ENCODE measurements around the gene REXO1. TPM values are rescaled to one million over a fixed set of nuclear protein-coding genes. Genes with fewer than 3 reads are reported as not detected.

REXO1 gene
- total RNA-seq, 4 donors from 2014 or later, result 11.4 to 29.9 (median 16.1) TPM

DNA sequence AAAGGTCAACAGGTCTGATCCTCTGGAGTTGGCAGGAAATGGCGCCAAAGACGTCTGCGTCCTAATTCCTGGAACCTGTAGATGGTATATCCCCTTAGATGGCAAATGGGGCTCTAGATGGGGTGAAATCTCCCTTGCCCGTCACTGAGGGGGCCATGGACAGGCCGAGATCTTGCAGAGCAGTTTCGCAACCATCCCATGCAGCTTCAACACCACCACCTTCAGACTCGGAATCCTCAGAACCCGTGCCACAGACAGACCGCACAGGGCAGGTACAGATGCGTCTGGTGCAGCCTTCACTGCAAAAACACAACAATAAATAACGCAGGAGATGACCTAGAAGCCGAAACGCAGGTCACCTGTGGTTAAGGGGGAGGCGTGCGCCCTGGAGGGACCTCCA is 17.7 kb downstream of the REXO1 start:
- peaks cover 0 to 37% (median 15%) of the 10 kb centered on the region in 3 donors for H3K4me1 ChIP-seq
- H3K4me3 ChIP-seq, result no peak overlapping the region
- WGBS, 2 donors (ENCODE audit: low coverage in 1 of 2), result 86 to 93% methylated on average over 6 to 14 of the region's 15 CpGs
- no peak for ATAC-seq
- no peak overlapping the region for H3K27ac ChIP-seq
- TF ChIP-seq POLR2AphosphoS5 (IDR thresholded peaks at IDR 0.05), result no peak
- no peak for TF ChIP-seq EP300 (IDR thresholded peaks at IDR 0.05)
- TF ChIP-seq, protein P1, sequence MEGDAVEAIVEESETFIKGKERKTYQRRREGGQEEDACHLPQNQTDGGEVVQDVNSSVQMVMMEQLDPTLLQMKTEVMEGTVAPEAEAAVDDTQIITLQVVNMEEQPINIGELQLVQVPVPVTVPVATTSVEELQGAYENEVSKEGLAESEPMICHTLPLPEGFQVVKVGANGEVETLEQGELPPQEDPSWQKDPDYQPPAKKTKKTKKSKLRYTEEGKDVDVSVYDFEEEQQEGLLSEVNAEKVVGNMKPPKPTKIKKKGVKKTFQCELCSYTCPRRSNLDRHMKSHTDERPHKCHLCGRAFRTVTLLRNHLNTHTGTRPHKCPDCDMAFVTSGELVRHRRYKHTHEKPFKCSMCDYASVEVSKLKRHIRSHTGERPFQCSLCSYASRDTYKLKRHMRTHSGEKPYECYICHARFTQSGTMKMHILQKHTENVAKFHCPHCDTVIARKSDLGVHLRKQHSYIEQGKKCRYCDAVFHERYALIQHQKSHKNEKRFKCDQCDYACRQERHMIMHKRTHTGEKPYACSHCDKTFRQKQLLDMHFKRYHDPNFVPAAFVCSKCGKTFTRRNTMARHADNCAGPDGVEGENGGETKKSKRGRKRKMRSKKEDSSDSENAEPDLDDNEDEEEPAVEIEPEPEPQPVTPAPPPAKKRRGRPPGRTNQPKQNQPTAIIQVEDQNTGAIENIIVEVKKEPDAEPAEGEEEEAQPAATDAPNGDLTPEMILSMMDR (IDR thresholded peaks at IDR 0.05), result no peak
- TF ChIP-seq POLR2A (IDR thresholded peaks at IDR 0.05), result no peak
- no peaks in the 10 kb centered on the region for H3K27me3 ChIP-seq
- H3K9me3 ChIP-seq, result no peaks in the 10 kb centered on the region
- H3K36me3 ChIP-seq, result peaks cover 0 to 69% of the 10 kb centered on the region in 2 donors

DNA sequence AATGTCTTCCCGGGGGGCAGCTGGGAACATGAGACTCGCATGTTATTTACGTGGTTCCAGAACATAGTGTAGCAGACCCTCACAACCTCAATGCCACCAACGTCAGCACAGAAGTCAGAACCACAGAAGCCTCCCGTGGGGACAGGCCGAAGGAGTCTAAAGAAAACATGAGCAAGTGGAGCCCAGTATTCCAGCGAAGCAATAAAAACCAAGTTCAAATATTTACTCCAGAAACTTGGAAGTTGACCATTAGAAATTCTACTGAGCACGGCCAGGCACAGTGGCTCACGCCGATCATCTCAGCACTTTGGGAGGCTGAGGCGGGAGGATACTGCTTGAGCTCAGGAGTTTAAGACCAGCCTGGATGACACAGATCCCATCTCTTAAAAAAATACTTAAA is 18.3 kb downstream of the REXO1 start:
- no peaks in the 10 kb centered on the region for H3K9me3 ChIP-seq
- no peak overlapping the region for H3K4me3 ChIP-seq
- TF ChIP-seq POLR2AphosphoS5 (IDR thresholded peaks at IDR 0.05) (no peak), POLR2A (IDR thresholded peaks at IDR 0.05) (no peak), EP300 (IDR thresholded peaks at IDR 0.05) (no peak)
- TF ChIP-seq, protein P1 (IDR thresholded peaks at IDR 0.05), result no peak
- ATAC-seq, result no peak
- 72 to 80% methylated on average over 6 to 10 of the region's 11 CpGs for WGBS, 2 donors (ENCODE audit: low coverage in 1 of 2)
- H3K27ac ChIP-seq, result no peak overlapping the region
- peaks cover 0 to 74% of the 10 kb centered on the region in 2 donors for H3K36me3 ChIP-seq
- peaks cover 0 to 30% (median 15%) of the 10 kb centered on the region in 3 donors for H3K4me1 ChIP-seq
- H3K27me3 ChIP-seq, result no peaks in the 10 kb centered on the region

DNA sequence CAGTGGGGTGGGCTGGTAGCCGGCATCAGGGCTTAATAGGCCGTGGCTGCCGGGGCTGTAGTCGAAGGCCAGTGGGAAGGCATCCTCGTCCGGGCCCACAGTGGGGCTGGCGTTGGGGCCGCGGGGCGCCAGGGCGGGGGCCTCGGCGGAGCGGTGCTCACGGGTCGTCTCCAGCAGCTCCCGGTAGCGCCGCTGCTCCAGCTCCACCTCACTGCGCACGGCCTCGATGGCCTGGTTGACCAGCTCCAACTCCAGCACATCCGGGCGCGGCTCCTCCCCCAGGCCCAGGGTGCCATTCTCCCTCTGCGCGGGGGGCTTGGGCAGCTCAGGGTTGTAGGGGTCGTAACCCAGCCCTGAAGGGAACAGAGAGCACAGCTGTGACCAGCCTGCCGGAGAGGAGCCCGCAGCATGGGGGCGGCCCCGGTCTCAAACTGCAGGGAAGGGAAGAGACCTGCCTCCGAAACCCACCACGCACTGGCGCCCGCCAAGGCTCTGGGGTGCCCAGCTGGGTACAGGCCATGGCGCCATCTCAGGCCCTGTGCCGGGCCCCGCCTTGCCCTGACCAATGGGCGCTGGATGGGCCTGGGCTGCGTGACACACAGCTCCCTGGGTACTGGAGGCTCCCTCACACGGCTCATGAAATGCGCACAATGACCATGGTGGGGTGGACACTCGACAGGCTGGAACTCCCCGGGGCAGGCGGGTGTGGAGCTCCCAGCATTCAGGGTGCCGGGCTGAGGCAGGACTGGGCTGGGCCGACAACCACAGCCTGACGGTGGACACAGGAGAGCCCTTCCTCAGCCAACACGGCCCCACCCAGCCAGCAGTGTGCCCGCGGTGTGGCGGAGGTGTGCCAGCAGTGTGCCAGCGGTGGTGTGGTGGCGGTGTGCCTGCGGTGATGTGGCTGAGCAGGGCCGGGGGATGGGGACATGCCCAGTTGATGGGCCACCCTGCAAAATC is 19.7 kb downstream of the REXO1 start:
- H3K4me1 ChIP-seq, result peaks cover 0 to 24% (median 14%) of the 10 kb centered on the region in 3 donors
- 92% methylated on average over 2 of the region's 57 CpGs; no CpG with 5 or more reads in 1 of the 2 donors for WGBS, 2 donors (ENCODE audit: low coverage in 1 of 2)
- no peak for TF ChIP-seq POLR2A (IDR thresholded peaks at IDR 0.05)
- TF ChIP-seq POLR2AphosphoS5 (IDR thresholded peaks at IDR 0.05), result no peak
- no peak for TF ChIP-seq EP300 (IDR thresholded peaks at IDR 0.05)
- TF ChIP-seq, protein P1 (IDR thresholded peaks at IDR 0.05), result no peak
- no peaks in the 10 kb centered on the region for H3K9me3 ChIP-seq
- no peak overlapping the region for H3K27ac ChIP-seq
- no peaks in the 10 kb centered on the region for H3K27me3 ChIP-seq
- ATAC-seq, result no peak
- H3K36me3 ChIP-seq, result peaks cover 0 to 84% of the 10 kb centered on the region in 2 donors
- no peak overlapping the region for H3K4me3 ChIP-seq

DNA sequence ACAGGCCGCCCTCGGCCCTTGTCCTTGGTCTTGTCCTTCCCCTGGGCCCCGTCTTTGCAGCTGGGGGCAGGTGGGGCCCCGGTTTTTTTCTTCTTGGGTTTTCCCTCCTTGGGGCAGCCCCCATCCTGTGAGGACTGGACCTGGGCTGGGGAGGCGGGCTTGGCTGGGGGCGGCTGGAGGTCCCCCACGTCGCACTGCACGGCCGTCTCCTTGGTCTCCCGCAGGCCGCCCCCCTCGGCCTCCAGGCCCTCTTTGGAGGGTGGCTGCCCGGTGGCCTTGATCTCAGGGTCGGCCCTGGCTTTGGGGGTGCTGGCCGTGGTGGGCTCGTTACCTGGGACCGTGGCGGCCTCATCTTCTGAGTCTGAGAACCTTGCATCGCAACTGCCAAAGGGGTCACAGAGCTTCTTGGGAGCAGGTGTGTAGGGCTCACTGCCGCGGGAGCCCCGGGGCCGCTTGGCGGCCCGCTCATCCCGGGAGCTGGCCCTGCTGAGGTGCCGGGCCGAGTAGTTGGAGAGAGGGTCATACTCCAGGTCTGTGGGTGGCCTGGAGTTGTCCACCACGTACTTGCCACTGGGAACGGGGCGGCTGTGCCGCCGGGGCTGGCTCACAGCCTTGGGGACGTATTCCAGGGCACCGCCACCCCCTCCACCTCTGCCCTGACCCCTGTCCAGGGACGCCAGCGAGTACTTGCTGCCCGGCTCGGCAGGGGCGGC is 20.6 kb downstream of the REXO1 start:
- Histone ChIP-seq H3K4me3 (no peak overlapping the region), H3K4me1 (peaks cover 0 to 18% (median 10%) of the 10 kb centered on the region in 3 donors), H3K9me3 (no peaks in the 10 kb centered on the region), H3K27ac (no peak overlapping the region), H3K27me3 (no peaks in the 10 kb centered on the region), H3K36me3 (peaks cover 0 to 92% of the 10 kb centered on the region in 2 donors)
- ATAC-seq, result no peak
- WGBS, 2 donors (ENCODE audit: low coverage in 1 of 2), result 100% methylated on average over 1 to 4 of the region's 41 CpGs
- TF ChIP-seq POLR2A (IDR thresholded peaks at IDR 0.05) (no peak), EP300 (IDR thresholded peaks at IDR 0.05) (no peak), POLR2AphosphoS5 (IDR thresholded peaks at IDR 0.05) (no peak)
